Spleen (tissue), 13 donors: Measurements from ENCODE around the gene TNFSF13. TPM values are rescaled to one million over a fixed set of nuclear protein-coding genes. Genes with fewer than 3 reads are reported as not detected.
A peak's percentile ranks its signal among the peaks of the same experiment; 100 is the strongest.

Source experiments
- DNase-seq: peaks from one replicate; pipeline ENCODE4 v3.0.0-alpha.2; 2020
- H3K27ac ChIP-seq, 8 donors: fragments of 200-600 bp; sonication (generic) in 7 of 8; 1 replicate in 4 of 8; 2 replicates in 4 of 8; pipeline versions ENCODE4 v1.5.0 to v1.8.0; 2016 to 2021; ENCODE audit warnings: inconsistent platforms in 4 of 8, mild to moderate bottlenecking in 4 of 8, moderate library complexity in 1 of 8
- H3K27me3 ChIP-seq, 7 donors: fragments of 200-600 bp; sonication (generic) in 6 of 7; replicated peaks in 1 of 7; 1 replicate in 4 of 7; 2 replicates in 3 of 7; pipeline versions ENCODE4 v1.5.0 to v1.8.0; 2016 to 2021; ENCODE audit warnings: inconsistent platforms in 3 of 7, mild to moderate bottlenecking in 1 of 7
- H3K36me3 ChIP-seq, 6 donors: fragments of 200-600 bp; sonication (generic) in 5 of 6; 1 replicate in 4 of 6; 2 replicates in 2 of 6; pipeline versions ENCODE4 v1.5.0 to v1.8.0; 2016 to 2021; ENCODE audit warnings: inconsistent platforms in 2 of 6
- H3K4me1 ChIP-seq, 6 donors: fragments of 200-600 bp; sonication (generic) in 5 of 6; 1 replicate in 3 of 6; 2 replicates in 3 of 6; pipeline versions ENCODE4 v1.5.0 to v1.8.0; 2016 to 2021; ENCODE audit warnings: inconsistent platforms in 3 of 6
- H3K4me3 ChIP-seq, 8 donors: fragments of 200-600 bp; sonication (generic) in 7 of 8; 1 replicate in 4 of 8; 2 replicates in 4 of 8; pipeline versions ENCODE4 v1.5.0 to v1.8.0; 2016 to 2021; ENCODE audit warnings: inconsistent platforms in 4 of 8, mild to moderate bottlenecking in 4 of 8, moderate library complexity in 2 of 8
- H3K9me3 ChIP-seq, 8 donors: fragments of 200-600 bp; sonication (generic) in 7 of 8; 1 replicate in 4 of 8; 2 replicates in 4 of 8; pipeline versions ENCODE4 v1.5.0 to v1.8.0; 2016 to 2021; ENCODE audit warnings: inconsistent platforms in 4 of 8
- POLR2A ChIP-seq, 3 donors: fragments of 450-650 bp; IDR thresholded peaks; one replicate each; pipeline ENCODE4 v1.5.1; 2017; ENCODE audit warnings: antibody characterized with exemption in 3 of 3, mild to moderate bottlenecking in 1 of 3
- POLR2AphosphoS5 ChIP-seq, 3 donors: sonication (generic); formaldehyde crosslinking; IDR thresholded peaks; one replicate each; pipeline ENCODE4 v1.5.1; 2017; ENCODE audit warnings: antibody characterized with exemption in 3 of 3
- WGBS, 5 donors: extraction: QIAGEN DNeasy Blood & Tissue Kit in 3 of 5; methylation state at CpG; one replicate each; pipeline versions ENCODE4 v1.1.5 to v1.1.7; 2013 to 2018; 5-methylcytosine and 5-hydroxymethylcytosine counted together
- intact Hi-C: fragments of 100-400 bp; cut with DNase I; formaldehyde crosslinking; loops from one replicate; pipeline ENCODE4 v1.15.0; 2023; ENCODE audit warnings: low total_unique reads
- long read RNA-seq, 2 donors: transcript quantifications; one replicate each; lab custom pipeline, GENCODE V29; 2026
- polyA plus RNA-seq, 3 donors: library from polyadenylated mRNA; stranded (reverse); fragments of 200-250 nt; gene quantifications; one replicate each; pipeline ENCODE4 v1.2.1, GENCODE V29; 2013
- total RNA-seq, 7 donors: library from RNA; depleted of rRNA in 3 of 7; stranded (reverse); fragments of >200 nt in 3 of 7; fragmentation: NEBNext Ultra II Directional in 4 of 7; extraction: Animal tissue kit (Norgen Biotek cat#: 25700) in 4 of 7; gene quantifications; one replicate each; pipeline versions ENCODE4 v1.1.0 to v1.2.1, GENCODE V29; 2016 to 2021
- TF ChIP-seq, protein P1 (sequence below), 11 experiments: fragments of 200-600 bp in 7 of 11; fragments of 450-650 bp in 4 of 11; sonication (generic) in 4 of 11; IDR thresholded peaks in 8 of 11; conservative IDR thresholded peaks in 3 of 11; 1 replicate in 7 of 11; 2 replicates in 4 of 11; pipeline versions ENCODE4 v1.4.0 to v1.8.0; 2016 to 2021; ENCODE audit warnings: antibody characterized with exemption in 11 of 11, inconsistent platforms in 4 of 11, mild to moderate bottlenecking in 1 of 11
- donor health status: healthy with polysubstance abuse.
- donor health status: DM: no; HTN: no; CAD: no; lungs with moderate emphysema.
- donor health status: DM: no; HTN: no; CAD: no.
- donor health status: Bipolar disorder and iron deficiency.
- donor health status: healthy.
- donor health status: DM: no; HTN: no; CAD: no.
- donor health status: DM: yes; HTN: yes; CAD: no.

TNFSF13 gene, protein sequence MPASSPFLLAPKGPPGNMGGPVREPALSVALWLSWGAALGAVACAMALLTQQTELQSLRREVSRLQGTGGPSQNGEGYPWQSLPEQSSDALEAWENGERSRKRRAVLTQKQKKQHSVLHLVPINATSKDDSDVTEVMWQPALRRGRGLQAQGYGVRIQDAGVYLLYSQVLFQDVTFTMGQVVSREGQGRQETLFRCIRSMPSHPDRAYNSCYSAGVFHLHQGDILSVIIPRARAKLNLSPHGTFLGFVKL
- total RNA-seq (10 to 100 TPM; 14.5 to 54.0 (median 31.6) TPM), polyA plus RNA-seq (10 to 100 TPM; 19.9 to 23.4 (median 20.5) TPM)
- long read RNA-seq, donor 1, partial matches to known transcripts = 0 of 3 reads
- long read RNA-seq, donor 1, other reads (novel, unspliced or antisense) = 0 of 3 reads
- long read RNA-seq, donor 2, partial matches to known transcripts = 0 of 1 reads
- long read RNA-seq, donor 2, other reads (novel, unspliced or antisense) = 0 of 1 reads

DNA sequence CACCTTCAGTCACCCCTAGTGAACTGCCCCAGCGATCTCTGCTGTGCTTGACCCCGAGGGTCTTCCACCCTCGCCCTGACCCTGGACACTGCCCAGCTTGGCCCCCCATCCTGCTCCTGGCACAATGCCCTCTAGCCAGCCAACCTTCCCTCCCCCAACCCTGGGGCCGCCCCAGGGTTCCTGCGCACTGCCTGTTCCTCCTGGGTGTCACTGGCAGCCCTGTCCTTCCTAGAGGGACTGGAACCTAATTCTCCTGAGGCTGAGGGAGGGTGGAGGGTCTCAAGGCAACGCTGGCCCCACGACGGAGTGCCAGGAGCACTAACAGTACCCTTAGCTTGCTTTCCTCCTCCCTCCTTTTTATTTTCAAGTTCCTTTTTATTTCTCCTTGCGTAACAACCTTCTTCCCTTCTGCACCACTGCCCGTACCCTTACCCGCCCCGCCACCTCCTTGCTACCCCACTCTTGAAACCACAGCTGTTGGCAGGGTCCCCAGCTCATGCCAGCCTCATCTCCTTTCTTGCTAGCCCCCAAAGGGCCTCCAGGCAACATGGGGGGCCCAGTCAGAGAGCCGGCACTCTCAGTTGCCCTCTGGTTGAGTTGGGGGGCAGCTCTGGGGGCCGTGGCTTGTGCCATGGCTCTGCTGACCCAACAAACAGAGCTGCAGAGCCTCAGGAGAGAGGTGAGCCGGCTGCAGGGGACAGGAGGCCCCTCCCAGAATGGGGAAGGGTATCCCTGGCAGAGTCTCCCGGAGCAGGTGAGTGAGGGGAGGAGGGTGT, at the start of gene TNFSF13:
TNFSF13 (plus strand) TSS at position 207 of the 776 bp plus-strand sequence; CDS start at position 497, 290 bp downstream.
- Histone ChIP-seq H3K4me1 (peaks cover 38 to 95% (median 67%) of the 10 kb centered on the region in 6 donors), H3K4me3 (peak within 1 kb of the TSS; percentile 13 to 96 (median 55)), H3K27me3 (no peaks in the 10 kb centered on the region), H3K27ac (peak within 1 kb of the TSS; percentile 81 to 98 (median 94)), H3K9me3 (no peaks in the 10 kb centered on the region), H3K36me3 (peaks cover 0 to 31% (median 6%) of the 10 kb centered on the region in 6 donors)
- TF ChIP-seq POLR2A (IDR thresholded peaks at IDR 0.05) (no peak), POLR2AphosphoS5 (IDR thresholded peaks at IDR 0.05) (peak in 1 of 3 donors; percentile 19)
- TF ChIP-seq, protein P1, sequence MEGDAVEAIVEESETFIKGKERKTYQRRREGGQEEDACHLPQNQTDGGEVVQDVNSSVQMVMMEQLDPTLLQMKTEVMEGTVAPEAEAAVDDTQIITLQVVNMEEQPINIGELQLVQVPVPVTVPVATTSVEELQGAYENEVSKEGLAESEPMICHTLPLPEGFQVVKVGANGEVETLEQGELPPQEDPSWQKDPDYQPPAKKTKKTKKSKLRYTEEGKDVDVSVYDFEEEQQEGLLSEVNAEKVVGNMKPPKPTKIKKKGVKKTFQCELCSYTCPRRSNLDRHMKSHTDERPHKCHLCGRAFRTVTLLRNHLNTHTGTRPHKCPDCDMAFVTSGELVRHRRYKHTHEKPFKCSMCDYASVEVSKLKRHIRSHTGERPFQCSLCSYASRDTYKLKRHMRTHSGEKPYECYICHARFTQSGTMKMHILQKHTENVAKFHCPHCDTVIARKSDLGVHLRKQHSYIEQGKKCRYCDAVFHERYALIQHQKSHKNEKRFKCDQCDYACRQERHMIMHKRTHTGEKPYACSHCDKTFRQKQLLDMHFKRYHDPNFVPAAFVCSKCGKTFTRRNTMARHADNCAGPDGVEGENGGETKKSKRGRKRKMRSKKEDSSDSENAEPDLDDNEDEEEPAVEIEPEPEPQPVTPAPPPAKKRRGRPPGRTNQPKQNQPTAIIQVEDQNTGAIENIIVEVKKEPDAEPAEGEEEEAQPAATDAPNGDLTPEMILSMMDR (IDR thresholded peaks at IDR 0.05 in 8 of 11, conservative IDR thresholded peaks at IDR 0.05 in 3 of 11) = no peak
- 12 to 24% (median 16%) methylated on average over 16 of the region's 16 CpGs for WGBS, 5 donors
- intact Hi-C loops = no loop called here
- peak; percentile 88 for DNase-seq

DNA sequence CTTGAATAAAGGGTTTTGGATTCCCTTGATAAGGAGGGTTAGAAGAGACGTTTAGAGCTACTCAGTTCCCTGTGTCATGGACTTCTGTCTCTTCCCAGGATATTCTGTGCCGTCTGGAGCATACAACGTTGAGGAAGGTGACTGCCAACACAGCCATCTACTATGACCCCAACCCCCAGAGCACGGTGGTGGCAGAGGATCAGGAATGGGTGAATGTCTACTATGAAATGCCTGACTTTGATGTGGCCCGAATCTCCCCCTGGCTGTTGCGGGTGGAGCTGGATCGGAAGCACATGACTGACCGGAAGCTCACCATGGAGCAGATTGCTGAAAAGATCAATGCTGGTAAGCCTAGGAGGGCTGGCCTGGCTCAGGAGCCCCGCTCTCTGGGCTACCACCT, 49.7 kb upstream of the TNFSF13 start:
- TF ChIP-seq POLR2AphosphoS5 (IDR thresholded peaks at IDR 0.05) = no peak
- TF ChIP-seq POLR2A (IDR thresholded peaks at IDR 0.05) = no peak
- TF ChIP-seq, protein P1 (IDR thresholded peaks at IDR 0.05 in 8 of 11, conservative IDR thresholded peaks at IDR 0.05 in 3 of 11) = no peak
- no peaks in the 10 kb centered on the region for H3K9me3 ChIP-seq
- intact Hi-C loops = no loop called here
- no peak overlapping the region for H3K27ac ChIP-seq
- 93% methylated on average over 9 of the region's 9 CpGs for WGBS, 5 donors
- DNase-seq = no peak
- no peaks in the 10 kb centered on the region for H3K4me1 ChIP-seq
- no peak overlapping the region for H3K4me3 ChIP-seq
- H3K27me3 ChIP-seq = no peaks in the 10 kb centered on the region
- peaks cover 8 to 100% (median 98%) of the 10 kb centered on the region in 6 donors for H3K36me3 ChIP-seq

DNA sequence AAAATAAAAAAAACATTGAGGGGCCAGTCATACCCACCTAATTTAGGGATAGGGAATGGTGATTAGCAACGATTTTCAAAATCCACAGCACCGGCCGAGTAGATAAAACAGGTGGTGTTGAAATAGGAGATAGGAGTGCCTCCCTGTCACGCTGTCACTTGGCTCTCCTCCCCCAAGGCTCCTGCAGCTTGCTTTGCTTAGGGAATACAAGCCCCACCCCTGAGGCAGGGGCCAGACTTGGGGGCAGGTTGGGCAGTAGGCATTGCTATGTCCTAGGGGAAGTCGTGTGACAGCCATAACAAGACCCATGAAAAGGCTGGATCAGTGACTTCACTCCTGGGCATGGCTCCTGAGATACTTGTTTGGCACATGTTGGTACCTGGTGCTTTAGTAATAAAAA, 48.6 kb upstream of the TNFSF13 start:
- TF ChIP-seq POLR2AphosphoS5 (IDR thresholded peaks at IDR 0.05) = peak in 1 of 3 donors; percentile 32
- TF ChIP-seq, protein P1 (IDR thresholded peaks at IDR 0.05 in 8 of 11, conservative IDR thresholded peaks at IDR 0.05 in 3 of 11) = no peak
- no peak for TF ChIP-seq POLR2A (IDR thresholded peaks at IDR 0.05)
- Histone ChIP-seq H3K9me3 (no peaks in the 10 kb centered on the region), H3K36me3 (peaks cover 8 to 99% (median 93%) of the 10 kb centered on the region in 6 donors), H3K27ac (no peak overlapping the region), H3K27me3 (no peaks in the 10 kb centered on the region), H3K4me1 (peaks cover 0 to 6% (median 5%) of the 10 kb centered on the region in 6 donors), H3K4me3 (no peak overlapping the region)
- no peak for DNase-seq
- intact Hi-C loops = loop anchor here (10.0 kb wide), 1 partner anchor 155 kb away; the partner anchor contains the start of genes KCTD11 and TMEM95
- 85 to 91% (median 90%) methylated on average over 5 of the region's 5 CpGs for WGBS, 5 donors
